Karpas-422 (cell line): Measurements from ENCODE around the gene FHOD3. TPM values are rescaled to one million over a fixed set of nuclear protein-coding genes. Genes with fewer than 3 reads are reported as not detected.

Experiments
- DNase-seq: peaks from one replicate; pipeline ENCODE4 v3.0.0-alpha.2; 2015
- H2AFZ ChIP-seq: fragments of 200-600 bp; sonication (generic); 2 replicates; pipeline ENCODE4 v1.6.1; 2014; ENCODE audit warnings: antibody characterized with exemption, low read length, mixed read lengths
- H3K27ac ChIP-seq: fragments of 200-600 bp; sonication (generic); 2 replicates; pipeline ENCODE4 v1.5.1; 2014; ENCODE audit warnings: mild to moderate bottlenecking, low read length, moderate library complexity
- H3K27me3 ChIP-seq: fragments of 200-600 bp; sonication (generic); 2 replicates; pipeline ENCODE4 v1.6.1; 2014; ENCODE audit warnings: low read length, mixed read lengths
- H3K36me3 ChIP-seq: fragments of 200-600 bp; sonication (generic); 2 replicates; pipeline ENCODE4 v1.6.1; 2014; ENCODE audit warnings: low read length, mixed read lengths; ENCODE audit not compliant: insufficient read depth
- H3K4me1 ChIP-seq: fragments of 200-600 bp; sonication (generic); 2 replicates; pipeline ENCODE4 v1.6.1; 2014; ENCODE audit warnings: mild to moderate bottlenecking, low read length, mixed read lengths
- H3K4me2 ChIP-seq: fragments of 200-600 bp; sonication (generic); 2 replicates; pipeline ENCODE4 v1.6.1; 2014; ENCODE audit warnings: low read length, low read depth, mild to moderate bottlenecking; ENCODE audit not compliant: poor library complexity, severe bottlenecking
- H3K4me3 ChIP-seq: fragments of 200-600 bp; sonication (generic); 2 replicates; pipeline ENCODE4 v1.5.1; 2014; ENCODE audit warnings: mild to moderate bottlenecking, antibody characterized with exemption, low read length, mixed read lengths
- H3K79me2 ChIP-seq: fragments of 200-600 bp; sonication (generic); 2 replicates; pipeline ENCODE4 v1.6.1; 2014; ENCODE audit warnings: mild to moderate bottlenecking, low read length, mixed read lengths
- H3K9ac ChIP-seq: fragments of 200-600 bp; sonication (generic); 2 replicates; pipeline ENCODE4 v1.6.0; 2014; ENCODE audit warnings: low read length
- H3K9me2 ChIP-seq: fragments of 200-600 bp; sonication (generic), shearing (Covaris generic); replicated peaks from 2 replicates; pipeline ENCODE4 v1.6.0; 2014; ENCODE audit warnings: mild to moderate bottlenecking, low read length, moderate library complexity; ENCODE audit not compliant: insufficient read depth
- H3K9me3 ChIP-seq: fragments of 300-700, 200-600 bp; sonication (generic); 2 replicates; pipeline ENCODE4 v1.6.1; 2014; ENCODE audit warnings: low read length, mixed read lengths
- H4K20me1 ChIP-seq: fragments of 200-600 bp; sonication (generic); 2 replicates; pipeline ENCODE4 v1.6.1; 2014; ENCODE audit warnings: mild to moderate bottlenecking, antibody characterized with exemption, low read length, low read depth; ENCODE audit not compliant: insufficient read depth
- total RNA-seq: library from RNA; depleted of rRNA; stranded (reverse); fragments of >200 nt; shearing (Covaris generic); gene quantifications from 2 replicates; pipeline ENCODE4 v1.2.3, GENCODE V29; 2014; ENCODE audit warnings: low replicate concordance

The FHOD3 gene
- total RNA-seq, 1 experiment from 2014 or later = 26.6 TPM

GRCh38 chr18:36568487-36568886, 271.0 kb downstream of the FHOD3 start:
- H3K27me3 ChIP-seq = no peaks in the 10 kb centered on the region; the same call in 1 of the 2 replicates
- peaks cover 6% of the 10 kb centered on the region for H3K4me1 ChIP-seq
- H3K79me2 ChIP-seq = no peaks in the 10 kb centered on the region
- no peak overlapping the region for H3K4me2 ChIP-seq
- no peak overlapping the region for H2AFZ ChIP-seq
- H3K27ac ChIP-seq = no peak overlapping the region
- H3K9me2 ChIP-seq = no peaks in the 10 kb centered on the region
- H3K9me3 ChIP-seq = no peaks in the 10 kb centered on the region
- no peak overlapping the region for H3K9ac ChIP-seq
- H4K20me1 ChIP-seq = no peaks in the 10 kb centered on the region
- H3K36me3 ChIP-seq = no peaks in the 10 kb centered on the region
- H3K4me3 ChIP-seq = no peak overlapping the region
- DNase-seq = no peak

- no peaks in the 10 kb centered on the region; the same call in 1 of the 2 replicates for H3K27me3 ChIP-seq
- H3K4me2 ChIP-seq = no peak overlapping the region
- no peak overlapping the region for H3K27ac ChIP-seq
- no peaks in the 10 kb centered on the region for H3K9me3 ChIP-seq
- H3K36me3 ChIP-seq = no peaks in the 10 kb centered on the region
- DNase-seq = peak; percentile 77
- H3K79me2 ChIP-seq = no peaks in the 10 kb centered on the region
- no peaks in the 10 kb centered on the region for H4K20me1 ChIP-seq
- no peak overlapping the region for H2AFZ ChIP-seq
- H3K9ac ChIP-seq = no peak overlapping the region
- H3K4me3 ChIP-seq = no peak overlapping the region
- no peaks in the 10 kb centered on the region for H3K9me2 ChIP-seq
- H3K4me1 ChIP-seq = no peaks in the 10 kb centered on the region
These were observed 274.8 kb downstream of the FHOD3 start for GRCh38 chr18:36572135-36572856.

DNA sequence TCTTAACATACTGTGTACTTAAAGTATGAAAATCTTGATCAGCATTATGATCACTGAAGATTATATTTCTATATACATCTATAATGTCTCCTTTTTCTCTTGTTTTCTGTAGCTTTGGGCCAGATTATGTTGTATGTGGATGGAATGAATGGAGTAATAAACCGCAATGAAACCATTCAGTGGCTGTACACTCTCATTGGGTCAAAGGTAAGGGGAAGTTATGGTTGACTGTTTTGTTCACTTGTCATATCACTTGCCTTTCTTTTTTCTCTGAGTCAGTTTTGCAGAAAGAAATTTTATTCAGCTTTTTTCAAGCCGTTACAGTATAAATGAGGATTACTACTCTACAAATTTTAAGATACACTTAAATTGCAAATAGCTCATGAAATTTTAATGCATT, 278.8 kb downstream of the FHOD3 start:
- no peaks in the 10 kb centered on the region for H4K20me1 ChIP-seq
- no peaks in the 10 kb centered on the region for H3K9me3 ChIP-seq
- no peak overlapping the region for H3K4me2 ChIP-seq
- no peak overlapping the region for H3K9ac ChIP-seq
- no peak for DNase-seq
- no peaks in the 10 kb centered on the region for H3K36me3 ChIP-seq
- no peak overlapping the region for H2AFZ ChIP-seq
- H3K4me1 ChIP-seq = no peaks in the 10 kb centered on the region
- no peak overlapping the region for H3K4me3 ChIP-seq
- H3K27me3 ChIP-seq = no peaks in the 10 kb centered on the region
- no peak overlapping the region for H3K27ac ChIP-seq
- no peaks in the 10 kb centered on the region for H3K9me2 ChIP-seq
- H3K79me2 ChIP-seq = no peaks in the 10 kb centered on the region

- no peaks in the 10 kb centered on the region for H3K79me2 ChIP-seq
- H2AFZ ChIP-seq = no peak overlapping the region
- no peaks in the 10 kb centered on the region for H3K36me3 ChIP-seq
- DNase-seq = no peak
- H3K27ac ChIP-seq = no peak overlapping the region
- no peaks in the 10 kb centered on the region for H3K27me3 ChIP-seq
- no peaks in the 10 kb centered on the region for H4K20me1 ChIP-seq
- H3K4me2 ChIP-seq = no peak overlapping the region
- no peak overlapping the region for H3K4me3 ChIP-seq
- H3K9me3 ChIP-seq = no peaks in the 10 kb centered on the region
- no peak overlapping the region for H3K9ac ChIP-seq
- H3K9me2 ChIP-seq = no peaks in the 10 kb centered on the region
- no peaks in the 10 kb centered on the region for H3K4me1 ChIP-seq
These were observed 281.6 kb downstream of the FHOD3 start for GRCh38 chr18:36578871-36579710.

GRCh38 chr18:36580266-36580665, 282.8 kb downstream of the FHOD3 start:
- no peak overlapping the region for H3K27ac ChIP-seq
- DNase-seq = no peak
- no peak overlapping the region for H2AFZ ChIP-seq
- no peaks in the 10 kb centered on the region for H3K9me2 ChIP-seq
- H3K4me2 ChIP-seq = no peak overlapping the region
- H3K4me1 ChIP-seq = no peaks in the 10 kb centered on the region
- no peak overlapping the region for H3K4me3 ChIP-seq
- H3K79me2 ChIP-seq = no peaks in the 10 kb centered on the region
- no peaks in the 10 kb centered on the region for H4K20me1 ChIP-seq
- no peak overlapping the region for H3K9ac ChIP-seq
- no peaks in the 10 kb centered on the region for H3K9me3 ChIP-seq
- H3K36me3 ChIP-seq = no peaks in the 10 kb centered on the region
- no peaks in the 10 kb centered on the region for H3K27me3 ChIP-seq

GRCh38 chr18:36580874-36581750, 283.6 kb downstream of the FHOD3 start:
- Histone ChIP-seq H3K27me3 (no peaks in the 10 kb centered on the region), H3K9me2 (no peaks in the 10 kb centered on the region), H3K9ac (no peak overlapping the region), H3K4me3 (no peak overlapping the region), H3K4me2 (no peak overlapping the region), H3K9me3 (no peaks in the 10 kb centered on the region), H4K20me1 (no peaks in the 10 kb centered on the region), H3K79me2 (no peaks in the 10 kb centered on the region), H3K27ac (no peak overlapping the region), H3K36me3 (no peaks in the 10 kb centered on the region), H3K4me1 (no peaks in the 10 kb centered on the region), H2AFZ (no peak overlapping the region)
- DNase-seq = no peak

- Histone ChIP-seq H3K27me3 (no peaks in the 10 kb centered on the region), H3K4me2 (no peak overlapping the region), H3K9ac (no peak overlapping the region), H4K20me1 (no peaks in the 10 kb centered on the region), H3K79me2 (no peaks in the 10 kb centered on the region), H3K9me3 (no peaks in the 10 kb centered on the region), H3K36me3 (no peaks in the 10 kb centered on the region), H3K4me1 (no peaks in the 10 kb centered on the region), H3K27ac (no peak overlapping the region), H3K4me3 (no peak overlapping the region), H3K9me2 (no peaks in the 10 kb centered on the region), H2AFZ (no peak overlapping the region)
- no peak for DNase-seq
These were observed 285.7 kb downstream of the FHOD3 start for GRCh38 chr18:36582988-36583745.
